H1 (cell line): ENCODE results near the gene MORN5. TPM values are rescaled to one million over a fixed set of nuclear protein-coding genes. Genes with fewer than 3 reads are reported as not detected.

Source experiments
- RFX5 ChIP-seq: IDR thresholded peaks from 2 replicates; pipeline ENCODE4 v1.6.1; 2011; ENCODE audit warnings: low read depth, low read length, improper control_type of control experiment, borderline replicate concordance
- polyA plus RNA-seq, 7 experiments: library from polyadenylated mRNA; depleted of rRNA in 3 of 7; stranded (reverse) in 5 of 7; unstranded in 2 of 7; fragments of >200 nt in 5 of 7; fragments of 200-250 nt in 2 of 7; gene quantifications; 1 replicate in 5 of 7; 2 replicates in 1 of 7; 4 replicates in 1 of 7; pipeline versions ENCODE4 v1.2.1 to v1.2.3, GENCODE V29; 2011 to 2013; ENCODE audit warnings: missing spikeins in 2 of 7, mixed read lengths in 2 of 7
- total RNA-seq: library from RNA; stranded (reverse); fragmentation: NEBNext Ultra II Directional; extraction: Animal tissue kit (Norgen Biotek cat#: 25700); gene quantifications from 2 replicates; pipeline ENCODE4 v1.2.1, GENCODE V29; 2021

The MORN5 gene
- total and polyA plus RNA-seq, 2 of the 8 experiments (the other 6 are each of a cell fraction or from before 2014, with no cell fraction given): not detected

- no peak for TF ChIP-seq RFX5
Measured at GRCh38 chr9:122131401-122132001, 28.2 kb upstream of the MORN5 start (continued).
